H4 (cell line): ENCODE results near the gene DIMT1. TPM values are rescaled to one million over a fixed set of nuclear protein-coding genes. Genes with fewer than 3 reads are reported as not detected.

Source experiments
- DNase-seq: peaks from one replicate; pipeline ENCODE4 v3.0.0-alpha.2; 2015; ENCODE audit warnings: low spot score
- total RNA-seq: library from RNA; depleted of rRNA; stranded (reverse); fragments of >200 nt; shearing (Covaris generic); gene quantifications from 2 replicates; pipeline ENCODE4 v1.2.3, GENCODE V29; 2014; rRNA removed

Gene DIMT1
- total RNA-seq, result 41.9 and 49.9 TPM in 2 replicates

DNA sequence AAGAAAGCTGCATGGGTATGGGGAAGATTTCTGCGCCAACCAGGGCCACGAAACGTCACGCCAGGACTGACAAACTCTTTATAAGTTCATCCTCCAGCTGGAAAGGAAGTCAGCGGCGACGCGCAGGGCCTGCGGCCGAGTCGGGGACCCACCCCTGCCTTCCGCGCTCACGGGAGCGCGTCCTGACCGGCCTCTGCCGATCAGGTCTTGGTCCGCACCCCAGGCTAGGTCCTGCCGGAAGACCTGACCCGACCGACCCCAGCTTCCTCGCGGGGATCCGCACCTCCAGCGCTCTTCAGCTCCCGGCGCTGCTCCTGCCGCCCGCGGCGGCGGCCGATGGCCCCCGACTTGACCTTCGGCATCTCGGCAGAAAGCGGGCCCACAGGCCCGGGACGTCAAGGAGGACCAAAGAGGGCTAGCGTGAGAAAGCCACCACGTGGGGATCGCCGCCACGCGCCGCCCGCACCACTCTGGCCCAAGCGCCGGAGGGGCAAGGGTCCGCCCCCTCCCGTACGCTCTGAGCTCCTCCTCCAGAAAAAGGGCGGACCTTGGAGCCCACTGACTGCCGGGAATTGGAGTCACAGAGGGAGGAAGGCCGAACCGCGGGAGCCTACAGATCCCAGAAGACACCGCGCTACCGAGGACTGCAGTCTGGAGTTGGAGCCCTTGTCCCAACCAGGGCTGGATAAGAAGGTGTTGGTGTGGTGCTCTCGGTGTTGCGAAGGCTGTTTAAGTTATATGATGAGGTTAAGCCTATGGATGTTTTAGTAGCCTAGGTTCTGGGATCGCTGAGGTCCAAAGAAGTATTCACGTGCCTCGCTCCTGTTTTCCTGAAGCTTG lies at the start of gene DIMT1:
DIMT1 (minus strand) TSS at position 495 of the 840 bp plus-strand sequence; CDS start at position 362, 133 bp downstream.
- DNase-seq, result peak; percentile 94

DNA sequence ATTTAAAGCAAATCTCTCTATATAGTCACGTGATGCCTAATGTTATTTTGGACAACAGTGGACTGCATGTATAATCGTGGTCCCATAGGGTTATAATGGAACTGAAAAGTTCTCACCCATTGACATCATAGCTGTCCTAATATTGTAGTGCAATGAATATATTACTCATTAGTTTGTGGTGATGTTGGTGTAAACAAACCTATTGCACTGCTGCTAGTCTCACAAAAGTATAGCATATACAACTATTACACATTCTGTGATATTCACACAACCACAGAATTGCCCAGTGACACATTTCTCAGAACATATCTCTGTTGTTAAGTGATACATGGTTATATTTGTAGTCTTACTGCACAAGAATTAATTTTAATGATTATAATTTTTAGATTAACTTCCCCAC lies 46.6 kb upstream of the DIMT1 start:
- DNase-seq, result no peak

DNA sequence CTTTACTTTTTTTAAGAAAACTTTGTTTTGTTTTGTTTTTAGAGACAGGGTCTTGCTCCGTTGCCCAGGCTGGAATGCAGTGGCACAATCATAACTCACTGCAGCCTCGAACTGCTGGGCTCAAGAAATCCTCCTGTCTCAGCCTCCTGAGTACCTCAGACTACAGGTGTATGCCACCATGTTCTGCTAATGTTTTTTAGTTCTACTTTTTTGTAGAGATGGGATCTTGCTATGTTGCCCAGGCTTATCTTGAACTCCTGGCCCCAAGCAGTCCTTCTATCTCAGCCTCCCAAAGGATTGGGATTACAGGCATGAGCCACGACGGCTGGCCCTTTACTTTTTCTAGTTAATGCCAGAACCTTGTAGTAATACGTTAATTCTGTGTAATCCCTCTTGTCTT lies 44.8 kb upstream of the DIMT1 start:
- DNase-seq, result no peak

DNA sequence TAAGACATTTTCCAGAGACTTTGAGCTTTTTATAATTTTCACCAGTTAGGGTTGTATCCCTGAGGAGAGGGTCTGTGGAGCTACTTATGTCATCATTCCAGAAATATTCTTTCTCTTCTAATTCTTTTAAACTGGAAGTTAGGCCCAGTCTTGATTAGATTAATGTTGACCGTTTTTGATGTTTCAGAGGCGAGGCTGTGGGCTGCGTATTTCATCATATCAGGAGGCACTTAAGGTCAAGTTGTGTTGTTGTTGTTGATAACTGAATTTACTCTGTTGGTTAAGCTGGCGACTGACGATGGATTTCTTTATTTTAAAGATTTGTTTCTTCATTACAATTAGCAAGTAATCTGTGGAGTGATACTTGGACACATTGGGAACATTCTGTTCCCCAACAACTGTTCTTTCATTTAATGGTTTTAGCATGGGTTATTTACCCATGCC lies 28.9 kb upstream of the DIMT1 start:
- no peak for DNase-seq

DNA sequence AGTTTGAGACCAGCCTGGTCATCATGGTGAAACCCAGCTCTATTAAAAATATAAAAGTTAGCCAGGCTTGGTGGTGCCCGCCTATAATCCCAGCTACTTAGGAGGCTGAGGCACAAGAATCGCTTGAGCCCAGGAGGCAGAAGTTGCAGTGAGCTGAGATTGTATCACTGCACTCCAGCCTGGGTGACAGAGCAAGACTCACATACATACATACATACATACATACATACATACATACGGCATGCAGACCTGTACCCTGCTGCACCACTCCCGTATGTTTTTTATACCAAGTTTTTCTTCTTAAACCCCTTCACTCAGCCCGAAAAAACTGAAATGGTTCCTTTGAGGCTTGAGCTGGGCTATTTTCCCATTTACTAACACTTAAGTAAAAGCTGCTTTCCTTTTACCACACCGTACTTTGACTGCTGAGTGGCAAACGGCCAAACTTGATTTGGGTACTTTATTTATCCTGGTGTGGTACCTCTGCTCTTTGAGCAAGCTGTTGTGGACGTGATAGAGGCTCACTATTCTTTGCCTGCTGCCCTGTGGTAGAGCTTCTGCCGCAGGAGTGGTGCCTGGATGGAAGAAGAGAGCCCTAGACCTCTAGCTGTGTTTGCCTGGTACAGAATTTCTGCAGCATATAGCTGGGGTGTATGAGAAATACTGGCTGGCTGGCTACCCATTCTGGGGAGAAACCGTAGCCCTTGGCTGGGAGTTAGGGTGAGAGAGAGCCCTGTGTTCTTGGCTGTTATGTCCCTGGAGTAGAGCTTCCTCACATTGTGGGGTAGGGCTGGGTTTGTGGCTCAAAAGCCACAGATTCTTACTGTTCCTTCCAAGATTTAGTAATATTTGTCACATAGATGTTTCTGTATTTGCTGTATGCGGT lies 28.3 kb upstream of the DIMT1 start:
- DNase-seq, result no peak

DNA sequence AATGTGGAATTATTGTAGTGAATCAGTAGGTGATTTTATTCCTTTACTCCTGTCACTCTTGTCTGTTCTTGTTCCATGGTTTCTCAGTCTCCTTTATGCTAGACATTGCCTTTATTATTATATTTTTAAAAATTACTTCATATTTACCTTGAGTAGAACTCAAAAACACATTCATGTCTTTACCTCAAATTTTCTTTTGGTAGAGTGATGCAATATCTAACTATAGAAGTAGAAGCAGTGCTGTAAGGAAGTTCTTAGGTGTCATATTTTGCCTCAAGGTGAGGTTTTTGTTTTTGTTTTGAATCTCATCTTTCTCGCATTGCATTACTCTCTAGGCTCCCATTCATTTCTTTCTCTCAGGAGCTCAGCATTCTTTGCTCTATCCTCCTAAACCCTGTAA lies 21.1 kb upstream of the DIMT1 start:
- no peak for DNase-seq

DNA sequence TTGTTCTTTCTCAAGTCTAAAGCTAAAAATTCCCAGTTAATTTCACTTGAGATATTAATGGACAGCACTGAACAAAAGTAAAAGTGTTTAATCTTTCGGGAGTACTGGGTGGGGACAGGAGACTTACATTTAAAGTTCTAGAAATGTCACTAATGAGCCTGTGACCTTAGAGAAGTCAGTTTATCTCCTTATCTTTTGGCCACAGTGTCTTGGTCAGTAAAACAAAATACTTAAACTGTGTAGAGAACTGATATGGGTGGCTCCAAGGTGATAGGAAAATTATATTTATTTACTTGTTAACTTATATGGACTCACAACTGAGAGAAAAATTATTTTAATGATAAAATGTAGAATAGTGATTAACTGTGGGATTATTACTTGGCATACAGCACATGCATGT lies 17.7 kb upstream of the DIMT1 start:
- no peak for DNase-seq

DNA sequence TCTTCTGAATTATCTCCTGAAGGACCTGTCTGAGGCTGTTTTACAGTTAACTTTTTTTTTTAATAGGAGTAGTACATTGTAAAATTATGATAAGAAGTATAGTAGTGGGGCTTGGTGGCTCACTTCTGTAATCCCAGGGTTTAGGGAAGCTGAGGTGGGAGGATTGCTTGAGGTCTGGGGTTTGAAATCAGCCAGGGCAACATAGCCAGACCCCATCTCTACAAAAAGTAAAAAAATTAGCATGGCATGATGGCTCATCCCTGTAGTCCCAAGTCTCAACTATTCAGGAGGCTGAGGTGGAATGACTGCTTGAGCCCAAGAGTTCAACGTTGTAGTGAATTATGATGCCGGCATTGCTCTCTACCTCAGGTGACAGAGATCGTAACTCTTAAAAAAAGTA lies 15.9 kb upstream of the DIMT1 start:
- no peak for DNase-seq

DNA sequence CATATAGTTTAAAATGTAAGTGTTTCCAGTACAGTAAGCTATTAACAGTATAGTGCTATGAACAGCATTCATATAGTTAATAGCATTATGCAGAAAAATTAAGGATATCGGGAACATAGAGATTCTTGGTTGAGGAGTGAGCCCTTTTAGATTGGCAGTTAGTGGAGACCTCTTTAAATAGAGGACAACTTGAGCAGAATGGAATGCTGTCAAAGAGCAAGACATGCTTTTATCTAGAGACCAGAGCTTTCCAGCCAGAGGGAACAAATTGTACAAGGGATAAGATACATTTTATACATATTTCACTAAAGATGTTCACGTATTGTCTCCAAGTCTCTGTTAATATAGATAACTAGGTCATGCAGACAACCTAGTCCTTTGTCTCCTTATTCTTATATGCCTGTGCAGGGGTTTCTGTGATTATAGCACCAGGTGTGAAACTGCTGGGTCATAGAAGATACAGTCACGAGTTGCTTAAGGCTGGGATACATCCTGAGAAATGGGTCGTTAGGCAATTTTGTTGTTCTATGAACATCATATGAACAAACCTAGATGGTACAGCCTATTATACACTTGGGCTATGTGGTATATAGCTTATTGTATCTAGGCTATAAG lies 14.9 kb upstream of the DIMT1 start:
- no peak for DNase-seq

DNA sequence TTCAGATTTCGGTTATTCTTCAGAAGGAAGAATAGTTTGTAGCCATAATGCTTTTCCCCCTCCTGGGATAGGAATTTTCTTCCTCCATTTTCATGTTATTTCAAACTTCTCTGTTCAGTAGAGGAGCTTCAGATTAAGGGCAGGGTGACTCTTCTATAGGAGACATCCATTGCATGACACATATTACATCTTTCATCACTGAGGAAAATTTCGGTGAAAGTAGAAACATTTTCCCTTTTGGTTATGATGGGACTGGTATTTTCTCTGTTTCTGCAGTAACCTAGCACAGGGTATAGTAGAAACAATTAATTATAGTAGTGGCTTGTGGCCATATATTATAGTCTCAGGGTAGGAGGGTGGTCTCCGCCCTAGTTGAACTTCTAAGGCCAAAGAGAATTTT lies 10.0 kb upstream of the DIMT1 start:
- DNase-seq, result no peak

DNA sequence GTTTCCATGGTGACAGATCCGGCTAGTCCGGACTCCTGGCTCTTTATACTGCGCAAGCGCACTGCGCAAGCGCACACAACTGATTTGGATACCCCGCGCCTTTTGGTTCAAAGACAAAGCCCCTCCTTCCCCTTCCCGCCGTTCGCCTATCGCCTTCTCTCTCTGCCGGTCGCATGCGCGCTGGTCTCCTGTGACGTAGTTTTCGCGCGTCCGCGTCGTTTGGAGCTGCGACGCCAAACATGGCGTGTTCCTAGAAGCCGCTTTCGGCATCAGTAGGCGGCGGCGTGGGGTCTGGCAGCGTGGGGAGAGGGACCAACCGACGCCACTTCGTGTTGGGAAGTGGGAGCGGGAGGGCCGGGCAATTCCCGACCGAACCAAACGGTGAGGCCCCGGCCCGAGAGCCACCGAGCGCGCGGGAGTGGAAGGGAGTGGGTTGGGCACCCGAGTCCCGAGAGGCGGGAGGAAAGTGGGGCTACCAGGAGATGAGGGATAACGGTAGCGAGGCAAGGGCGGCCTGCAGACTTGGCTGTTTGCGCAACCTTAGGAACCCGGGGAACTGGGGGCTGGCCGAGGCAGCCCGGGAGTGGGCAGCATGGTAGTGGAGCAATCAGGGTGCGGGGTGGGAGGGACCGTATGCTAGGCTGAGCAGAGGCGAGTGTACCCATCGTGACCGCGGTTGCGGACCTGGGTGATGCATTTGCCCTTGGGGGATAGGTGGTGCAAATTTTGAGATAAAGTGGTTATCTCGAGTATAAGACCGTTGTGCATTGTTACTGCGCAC lies 9.0 kb upstream of the DIMT1 start, which contains the start of gene IPO11:
IPO11 (plus strand) TSS at position 215 of the 781 bp plus-strand sequence. CDS start 24,517 bp downstream, outside the sequence.
- peak; percentile 98 for DNase-seq

DNA sequence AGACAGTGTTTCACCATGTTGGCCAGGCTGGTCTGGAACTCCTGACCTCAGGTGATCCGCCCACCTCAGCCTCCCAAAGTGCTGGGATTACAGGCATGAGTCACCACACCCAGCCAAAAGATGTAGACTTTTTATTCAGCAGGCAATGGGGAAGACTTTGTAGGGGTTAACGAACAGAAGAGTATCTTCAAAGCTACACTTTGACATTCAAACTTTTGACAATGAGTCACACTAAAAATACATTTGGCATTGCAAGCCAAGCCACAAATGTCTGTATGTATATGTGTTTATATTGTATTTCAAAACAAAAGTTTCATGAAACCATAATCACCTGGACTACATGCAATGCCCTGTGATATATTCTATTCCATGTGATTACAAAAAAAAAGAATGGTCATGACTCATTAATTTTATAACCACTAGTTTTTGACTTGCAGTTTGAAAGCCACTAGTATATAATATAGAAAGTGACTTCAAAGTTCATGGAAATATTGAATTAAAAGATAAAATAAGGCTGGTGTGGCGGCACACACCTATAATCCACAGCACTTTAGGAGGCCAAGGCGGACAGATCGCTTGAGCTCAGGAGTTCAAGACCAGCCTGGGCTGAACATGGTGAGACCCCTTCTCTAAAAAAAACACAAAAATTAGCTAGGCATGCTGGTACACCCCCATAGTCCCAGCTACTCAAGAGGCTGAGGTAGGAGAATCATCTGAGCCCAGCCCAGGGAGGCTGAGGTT lies 8.3 kb downstream of the DIMT1 start:
- DNase-seq, result peak; percentile 39

DNA sequence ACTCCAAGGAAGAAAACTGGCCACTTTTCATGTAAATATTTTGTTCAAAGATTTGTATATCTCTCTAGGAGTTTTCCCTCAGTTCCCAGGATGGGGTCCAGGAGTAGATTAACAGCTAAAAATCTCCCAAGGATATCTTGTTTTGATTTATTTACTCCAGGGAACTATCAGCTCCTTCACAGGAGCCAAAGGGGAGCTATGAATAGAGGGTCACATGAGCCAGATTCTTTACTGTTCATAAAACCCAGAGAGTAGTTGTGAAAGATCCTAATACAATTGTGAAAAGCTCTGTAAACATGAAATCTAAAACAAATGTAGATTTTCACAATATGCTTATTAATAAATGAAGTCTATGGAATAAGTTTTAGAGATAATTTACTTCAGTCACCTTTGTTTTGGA lies 16.9 kb downstream of the DIMT1 start:
- no peak for DNase-seq

DNA sequence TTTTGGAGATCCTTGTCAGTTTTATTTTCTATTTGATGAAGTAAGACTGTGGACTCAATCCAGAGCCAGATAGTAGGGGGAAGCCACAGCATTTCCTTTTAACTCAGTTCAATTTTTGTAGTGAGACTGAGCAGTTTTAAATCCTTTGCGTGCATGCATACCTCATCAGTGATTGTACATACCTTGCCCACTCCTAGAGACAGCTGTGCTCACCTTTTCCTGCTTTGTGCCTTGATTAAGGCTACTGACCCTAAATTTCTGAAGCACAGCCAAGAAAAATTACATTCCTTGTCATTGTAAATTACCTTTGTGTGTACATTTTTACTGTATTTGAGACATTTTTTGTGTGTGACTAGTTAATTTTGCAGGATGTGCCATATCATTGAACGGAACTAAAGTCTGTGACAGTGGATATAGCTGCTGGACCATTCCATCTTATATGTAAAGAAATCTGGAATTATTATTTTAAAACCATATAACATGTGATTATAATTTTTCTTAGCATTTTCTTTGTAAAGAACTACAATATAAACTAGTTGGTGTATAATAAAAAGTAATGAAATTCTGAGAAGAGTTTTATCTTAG lies 17.8 kb downstream of the DIMT1 start:
- no peak for DNase-seq

DNA sequence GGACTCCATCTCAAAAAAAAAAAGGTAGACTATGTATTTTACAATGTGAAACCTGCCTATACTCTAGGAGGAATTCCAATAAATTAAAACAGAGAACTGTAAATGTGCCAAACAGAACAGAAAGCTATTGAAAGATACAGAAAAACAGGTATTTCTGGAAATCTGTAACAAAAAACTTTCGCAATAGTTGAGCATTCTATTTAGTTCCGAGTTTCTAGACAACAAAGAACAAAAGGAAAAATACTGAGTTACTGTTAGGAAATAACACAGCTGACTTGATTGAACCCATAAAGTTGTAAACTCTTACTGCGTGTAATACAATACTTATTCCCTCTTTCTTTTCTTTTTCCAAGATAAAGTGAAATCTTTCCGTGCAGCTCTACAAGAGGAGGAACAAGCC lies 18.6 kb downstream of the DIMT1 start:
- DNase-seq, result no peak

DNA sequence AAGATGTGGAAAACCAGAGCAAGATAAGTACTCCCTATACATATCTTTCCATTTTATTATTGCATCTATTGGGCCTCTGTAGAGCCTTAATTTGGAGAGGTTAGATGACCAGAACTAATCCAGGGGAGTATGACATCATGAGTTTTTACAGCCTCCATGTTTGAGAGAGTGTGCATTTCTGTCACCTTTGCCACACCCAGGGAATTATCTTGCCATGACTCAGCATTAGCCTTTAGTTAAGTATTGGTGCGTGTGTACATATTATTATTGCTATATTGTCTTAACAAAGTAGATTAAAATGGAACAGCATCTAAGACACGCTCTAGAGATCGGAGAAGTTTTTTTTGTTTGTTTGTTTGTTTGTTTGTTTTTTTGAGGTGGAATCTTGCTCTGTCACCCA lies 27.6 kb downstream of the DIMT1 start:
- peak; percentile 47 for DNase-seq

DNA sequence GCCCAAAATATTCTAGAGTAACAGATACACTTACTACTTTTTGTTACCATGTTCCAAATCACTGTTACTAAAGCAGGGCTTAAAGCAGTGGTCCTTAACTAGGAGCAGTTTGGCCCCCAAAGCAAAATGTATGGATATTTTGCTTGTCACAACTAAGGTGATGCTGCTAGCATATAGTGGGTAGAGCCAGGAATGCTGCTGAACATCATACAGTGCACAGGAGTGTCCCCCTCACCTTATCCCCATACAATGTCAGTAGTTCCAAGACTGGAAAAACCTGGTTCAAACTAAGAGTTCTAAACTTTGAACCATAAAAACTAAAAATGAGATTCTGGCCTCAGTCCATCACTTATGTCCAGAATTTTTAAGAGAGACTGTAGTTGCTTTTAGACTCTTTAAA lies 28.1 kb downstream of the DIMT1 start:
- no peak for DNase-seq

DNA sequence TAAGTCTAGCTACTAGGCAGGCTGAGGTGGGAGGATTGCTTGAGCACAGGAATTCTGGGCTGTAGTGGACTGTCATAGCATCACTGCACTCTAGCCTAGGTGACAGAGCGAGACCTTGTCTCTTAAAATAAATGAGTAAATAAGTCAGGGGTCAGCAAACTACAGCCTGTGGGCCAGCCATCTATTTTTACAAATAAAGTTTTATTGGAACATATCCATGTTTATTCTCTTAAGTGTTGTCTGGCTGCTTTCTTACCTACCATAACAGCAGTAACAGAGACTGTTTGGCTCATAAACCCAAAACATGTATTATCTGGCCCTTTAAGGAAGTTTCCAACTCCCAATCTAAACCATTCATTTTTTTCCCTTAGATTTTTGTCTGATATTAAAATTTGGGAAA lies 29.6 kb downstream of the DIMT1 start:
- no peak for DNase-seq

DNA sequence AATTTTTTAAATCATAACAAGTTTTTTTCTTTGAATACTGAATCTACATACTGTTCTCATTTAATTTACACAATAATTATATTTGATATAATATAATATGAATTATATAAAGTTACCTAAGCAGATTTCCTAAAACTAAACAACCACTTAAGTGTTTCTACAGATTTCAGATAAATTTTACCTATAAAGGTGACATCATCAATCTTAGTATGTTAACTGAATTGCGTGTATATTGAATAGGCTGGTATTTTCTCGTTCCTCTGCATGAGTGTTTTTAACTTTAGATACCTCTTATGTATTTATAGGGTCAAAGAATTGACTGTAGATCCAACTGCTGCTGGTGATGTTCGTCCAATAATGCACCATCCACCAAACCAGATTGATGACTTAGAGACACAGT lies 30.3 kb downstream of the DIMT1 start:
- no peak for DNase-seq

DNA sequence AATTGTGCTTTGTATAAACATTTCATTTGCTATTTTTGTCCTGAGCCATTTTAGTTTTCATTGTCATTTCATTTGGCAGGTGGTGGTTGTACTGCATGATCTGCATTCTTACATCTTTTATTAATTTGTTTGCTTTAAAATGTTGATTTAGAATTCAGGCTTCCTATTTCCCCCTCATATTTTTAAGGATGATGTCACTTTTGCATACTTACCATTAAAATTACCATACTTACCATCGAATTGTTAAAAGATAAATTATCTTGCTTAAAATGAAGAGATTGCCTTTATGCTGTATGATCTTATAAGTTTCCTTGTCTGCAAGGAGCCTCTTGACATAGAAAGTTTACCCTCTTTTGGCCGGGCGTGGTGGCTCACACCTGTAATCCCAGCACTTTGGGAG lies 31.1 kb downstream of the DIMT1 start:
- no peak for DNase-seq
